Activated T-helper 1 cell treated with Interleukin-2 at 50 U/mL for 16 hours (primary cell): ENCODE results near the gene GULP1.
"Not testable (repeated sequence)": the region's sequence is repeated elsewhere in the genome, so short reads cannot be mapped to it uniquely, and the experiment has no call there.

ENCODE experiments used
- DNase-seq: peaks from one replicate; pipeline ENCODE4 v3.0.0-alpha.2; 2020; ENCODE audit warnings: low read depth

The GULP1 gene

GRCh38 chr2:188604579-188604978 is 312.9 kb downstream of the GULP1 start:
- DNase-seq, result no peak

- not testable (repeated sequence) for DNase-seq
Observed at GRCh38 chr2:188605609-188606584, 314.2 kb downstream of the GULP1 start.

- not testable (repeated sequence) for DNase-seq
Observed at GRCh38 chr2:188606596-188606995, 314.9 kb downstream of the GULP1 start.

- DNase-seq, result no peak
Observed at GRCh38 chr2:188607501-188607900, 315.8 kb downstream of the GULP1 start.

GRCh38 chr2:188609321-188610049 is 317.8 kb downstream of the GULP1 start:
- no peak for DNase-seq

- no peak for DNase-seq
Observed at GRCh38 chr2:188610050-188610444, 318.4 kb downstream of the GULP1 start.

GRCh38 chr2:188610827-188611226 is 319.2 kb downstream of the GULP1 start:
- DNase-seq, result no peak

GRCh38 chr2:188619146-188619545 is 327.5 kb downstream of the GULP1 start:
- DNase-seq, result no peak

GRCh38 chr2:188620916-188621315 is 329.2 kb downstream of the GULP1 start:
- DNase-seq, result no peak

- DNase-seq, result no peak
Observed at GRCh38 chr2:188622601-188623260, 331.1 kb downstream of the GULP1 start.

GRCh38 chr2:188623995-188624643 is 332.4 kb downstream of the GULP1 start:
- DNase-seq, result no peak

- no peak for DNase-seq
Observed at GRCh38 chr2:188627471-188627870, 335.8 kb downstream of the GULP1 start.

GRCh38 chr2:188628989-188629752 is 337.5 kb downstream of the GULP1 start:
- no peak for DNase-seq

- DNase-seq, result no peak
Observed at GRCh38 chr2:188629753-188630527, 338.3 kb downstream of the GULP1 start.

- no peak for DNase-seq
Observed at GRCh38 chr2:188631037-188631809, 339.5 kb downstream of the GULP1 start.

GRCh38 chr2:188634656-188635055 is 343.0 kb downstream of the GULP1 start:
- DNase-seq, result no peak
